ENCODE measurements around the gene DDR1. TPM values are rescaled to one million over a fixed set of nuclear protein-coding genes. Genes with fewer than 3 reads are reported as not detected.

DDR1 gene
- total RNA-seq, 1 experiment from 2014 or later, result 258 TPM

GRCh38 chr6:30917041-30917440 lies 32.7 kb downstream of the DDR1 start:
- Mint-ChIP-seq H3K27ac (peak overlapping the region in 1 of 3 experiments; percentile 71; a peak in 2 of 7 replicates), H3K4me1 (peaks cover 23 to 26% of the 10 kb centered on the region in 2 experiments), H3K9me3 (no peaks in the 10 kb centered on the region), H3K27me3 (ENCODE audit: low read depth) (no peaks in the 10 kb centered on the region; the same call in none of the 2 replicates), H3K36me3 (ENCODE audit: insufficient read depth in 1 of 3, low read depth in 3 of 3) (peaks cover 30 to 78% (median 74%) of the 10 kb centered on the region in 3 experiments), H3K4me3 (no peak overlapping the region)
- Histone ChIP-seq H4K5ac (ENCODE audit: insufficient read length, low read depth, low read length) (no peak overlapping the region), H3K79me2 (ENCODE audit: insufficient read depth, low read length) (no peaks in the 10 kb centered on the region), H3K4ac (ENCODE audit: low read depth, low read length) (no peak overlapping the region), H3K23ac (ENCODE audit: insufficient read length, low read depth, low read length) (no peak overlapping the region), H3K14ac (ENCODE audit: insufficient read depth, low read length) (no peak overlapping the region), H2BK5ac (ENCODE audit: insufficient read length, low read length) (no peak overlapping the region), H3K4me1 (ENCODE audit: insufficient read depth, low read length) (no peaks in the 10 kb centered on the region), H3K9ac (ENCODE audit: extremely low read depth, insufficient read length, low read length) (no peak overlapping the region), H3K4me2 (ENCODE audit: insufficient read depth, insufficient read length, low read length) (no peak overlapping the region), H2AFZ (ENCODE audit: low read length) (no peak overlapping the region), H3K18ac (ENCODE audit: insufficient read length, low read depth, low read length) (no peak overlapping the region), H2BK12ac (ENCODE audit: insufficient read length, low read depth, low read length) (no peak overlapping the region), H2AK5ac (ENCODE audit: insufficient read length, low read length) (no peak overlapping the region), H3K79me1 (ENCODE audit: insufficient read depth, low read depth, low read length, poor library complexity, severe bottlenecking) (no peaks in the 10 kb centered on the region), H3K9me3 (ENCODE audit: control insufficient read depth, low read depth, low read length) (no peaks in the 10 kb centered on the region), H3K23me2 (ENCODE audit: insufficient read length, low read depth, low read length, poor library complexity, severe bottlenecking) (peaks cover 10% of the 10 kb centered on the region), H2BK120ac (ENCODE audit: low read depth, low read length, poor library complexity, severe bottlenecking) (no peak overlapping the region), H3K56ac (ENCODE audit: insufficient read length, low read depth, low read length) (no peak overlapping the region), H4K20me1 (ENCODE audit: control insufficient read depth, insufficient read depth, insufficient read length) (no peaks in the 10 kb centered on the region), H4K91ac (ENCODE audit: insufficient read length, low read depth, low read length) (no peak overlapping the region), H3K27ac (ENCODE audit: insufficient read length, low read depth, low read length) (no peak overlapping the region), H2BK20ac (ENCODE audit: low read depth, low read length, poor library complexity, severe bottlenecking) (no peak overlapping the region), H4K8ac (replicated peaks; ENCODE audit: insufficient read length, low read depth, low read length) (no peak overlapping the region), H3T11ph (ENCODE audit: low read length) (no peak overlapping the region), H2BK15ac (ENCODE audit: low read depth, low read length) (no peak overlapping the region), H3K27me3 (ENCODE audit: insufficient read depth, low read length) (no peaks in the 10 kb centered on the region)
- TF ChIP-seq CTCF (conservative IDR thresholded peaks at IDR 0.05), result no peak
- DNase-seq, result no peak
- no CpG with 5 or more reads among the region's 7 CpGs for WGBS (ENCODE audit: extremely low coverage, insufficient read length, low lambda C conversion rate)

All from H9 (cell line).